Large intestine (tissue), 3 donors: Measurements from ENCODE around the gene ZNF692. TPM values are rescaled to one million over a fixed set of nuclear protein-coding genes. Genes with fewer than 3 reads are reported as not detected.

Experiments
- DNase-seq, 2 donors: peaks; one replicate each; pipeline versions ENCODE4 v3.0.0 to v3.0.0-alpha.2; 2013
- H3K27ac ChIP-seq: one replicate; pipeline ENCODE4 v1.5.1; 2013; ENCODE audit warnings: low read length
- H3K27me3 ChIP-seq: 2 replicates; pipeline ENCODE4 v1.6.1; 2013; ENCODE audit warnings: low read length; ENCODE audit not compliant: control insufficient read depth, insufficient read depth
- H3K36me3 ChIP-seq: 2 replicates; pipeline ENCODE4 v1.6.1; 2013; ENCODE audit warnings: low read length; ENCODE audit not compliant: control insufficient read depth, insufficient read depth
- H3K4me1 ChIP-seq: one replicate; pipeline ENCODE4 v1.6.1; 2013; ENCODE audit warnings: low read length; ENCODE audit not compliant: control insufficient read depth, insufficient read depth
- H3K4me3 ChIP-seq: one replicate; pipeline ENCODE4 v1.5.1; 2013; ENCODE audit warnings: low read length
- H3K9me3 ChIP-seq: one replicate; pipeline ENCODE4 v1.6.1; 2013; ENCODE audit warnings: mild to moderate bottlenecking, low read depth, low read length, moderate library complexity; ENCODE audit not compliant: control insufficient read depth
- WGBS: methylation state at CpG from one replicate; pipeline ENCODE4 v1.1.5; 2013; ENCODE audit warnings: low lambda C conversion rate; ENCODE audit not compliant: insufficient coverage; 5-methylcytosine and 5-hydroxymethylcytosine counted together
- polyA plus RNA-seq: library from polyadenylated mRNA; unstranded; fragments of 120-200 nt; gene quantifications from one replicate; pipeline ENCODE4 v1.2.1, GENCODE V29; 2013

Gene ZNF692
- polyA plus RNA-seq, 1 donor: 58.4 TPM

DNA sequence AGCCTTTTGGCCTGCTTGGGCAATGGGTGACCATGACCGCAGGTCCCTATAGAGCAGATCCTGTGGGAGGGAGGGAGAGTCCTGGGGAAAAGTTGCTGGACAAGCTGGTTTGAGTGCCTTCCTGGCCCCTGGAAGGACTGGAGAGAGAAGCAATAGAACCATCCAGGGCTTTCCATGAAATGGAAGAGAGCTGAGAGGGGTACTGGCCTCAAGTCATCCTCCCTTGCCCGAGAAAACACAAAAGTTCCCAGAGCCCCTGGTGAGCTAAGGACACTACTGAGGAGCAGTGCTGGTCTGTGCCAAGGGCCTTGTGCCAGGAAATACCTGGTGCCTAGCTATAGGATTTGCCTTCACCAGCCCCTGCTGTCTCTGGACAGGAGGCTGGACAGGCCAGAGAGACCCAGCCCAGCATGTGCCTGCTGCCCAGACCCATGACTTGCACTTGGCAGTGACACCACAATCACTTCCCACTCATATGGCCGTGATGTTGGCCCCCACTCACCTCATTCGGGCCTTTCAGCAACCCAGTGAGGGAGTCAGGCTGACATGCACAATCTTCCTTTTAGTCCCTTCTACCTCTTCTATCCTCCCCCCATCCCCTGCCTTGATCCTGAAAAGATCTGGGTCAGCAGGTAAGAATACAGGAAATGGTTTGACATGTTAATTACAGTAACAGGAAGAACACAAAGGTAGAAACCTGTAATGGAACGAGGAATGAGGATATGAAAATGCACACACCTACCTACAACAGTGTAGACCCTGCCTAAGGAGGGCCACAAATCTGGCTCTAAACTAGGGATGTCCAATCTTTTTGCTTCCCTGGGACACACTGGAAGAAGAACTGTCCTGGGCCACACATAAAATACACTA is 40.1 kb downstream of the ZNF692 start:
- DNase-seq: no peak
- 83% methylated on average over 1 of the region's 5 CpGs for WGBS
- no peak overlapping the region for H3K27ac ChIP-seq
- H3K4me1 ChIP-seq: peaks cover 2% of the 10 kb centered on the region
- H3K9me3 ChIP-seq: no peaks in the 10 kb centered on the region
- H3K4me3 ChIP-seq: no peak overlapping the region
- peaks cover 74% of the 10 kb centered on the region for H3K36me3 ChIP-seq
- H3K27me3 ChIP-seq: no peaks in the 10 kb centered on the region

DNA sequence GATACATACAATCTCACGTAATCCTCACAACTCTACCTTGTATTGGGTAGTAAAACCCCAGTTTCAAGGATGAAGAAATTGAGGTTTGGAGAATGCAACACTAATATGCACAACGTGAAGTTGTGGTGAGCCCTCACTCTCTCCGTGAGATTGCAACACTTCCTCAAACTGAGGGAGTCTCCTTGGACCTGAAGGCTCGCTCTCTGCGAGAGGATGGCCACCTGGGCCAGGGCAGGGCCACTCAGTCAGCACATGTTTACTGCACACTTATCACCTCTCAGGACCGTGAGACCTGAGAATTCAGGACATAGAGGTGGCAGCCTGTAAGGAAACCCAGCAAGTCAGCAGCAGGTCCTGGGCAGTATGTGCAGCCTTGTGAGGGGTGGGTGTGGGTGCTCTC is 41.8 kb downstream of the ZNF692 start:
- no peaks in the 10 kb centered on the region for H3K4me1 ChIP-seq
- H3K36me3 ChIP-seq: peaks cover 87% of the 10 kb centered on the region
- no peaks in the 10 kb centered on the region for H3K27me3 ChIP-seq
- no peak overlapping the region for H3K4me3 ChIP-seq
- H3K27ac ChIP-seq: no peak overlapping the region
- DNase-seq: no peak
- no peaks in the 10 kb centered on the region for H3K9me3 ChIP-seq
- WGBS: no CpG with 5 or more reads among the region's 6 CpGs

DNA sequence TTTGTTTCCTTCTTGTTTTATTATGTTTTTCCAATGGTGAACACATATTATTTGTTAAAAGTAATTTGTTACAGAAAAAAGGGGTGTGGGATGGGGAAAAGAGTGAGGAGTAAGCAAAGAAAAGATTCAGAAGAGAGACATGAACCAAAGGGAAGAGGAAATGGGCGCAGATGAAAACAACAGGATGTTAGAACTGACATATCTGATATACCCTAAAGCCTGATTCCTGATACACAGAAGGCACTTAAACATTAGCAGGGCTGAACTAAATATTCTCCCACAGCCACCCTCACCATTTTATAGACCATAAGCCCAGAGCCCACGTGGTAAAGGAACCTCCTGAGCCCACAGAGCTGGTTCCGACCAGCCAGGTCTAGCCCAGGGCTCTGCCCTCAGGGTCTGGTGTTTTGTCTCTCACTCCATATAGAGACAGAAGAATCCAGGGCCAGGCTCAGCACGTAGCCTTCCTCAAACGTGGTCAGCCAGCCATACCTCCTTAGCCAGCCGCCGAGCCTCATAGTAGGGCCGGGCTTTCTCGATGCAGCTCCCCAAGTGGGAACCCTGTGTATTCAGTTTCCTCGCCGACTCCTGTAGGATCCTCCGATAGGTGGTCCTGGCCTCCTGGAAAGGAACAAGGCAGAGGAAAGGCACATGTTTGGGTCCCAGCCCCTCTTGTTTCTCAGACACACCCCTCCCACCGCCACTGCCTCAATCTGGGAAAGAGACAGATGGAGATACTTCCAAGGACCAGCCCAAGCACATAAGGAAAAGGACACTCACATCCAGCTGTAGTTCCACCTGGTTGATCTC is 42.6 kb downstream of the ZNF692 start:
- Histone ChIP-seq H3K36me3 (peaks cover 87% of the 10 kb centered on the region), H3K27ac (no peak overlapping the region), H3K4me1 (no peaks in the 10 kb centered on the region), H3K9me3 (no peaks in the 10 kb centered on the region), H3K4me3 (no peak overlapping the region), H3K27me3 (no peaks in the 10 kb centered on the region)
- DNase-seq: no peak
- no CpG with 5 or more reads among the region's 13 CpGs for WGBS

DNA sequence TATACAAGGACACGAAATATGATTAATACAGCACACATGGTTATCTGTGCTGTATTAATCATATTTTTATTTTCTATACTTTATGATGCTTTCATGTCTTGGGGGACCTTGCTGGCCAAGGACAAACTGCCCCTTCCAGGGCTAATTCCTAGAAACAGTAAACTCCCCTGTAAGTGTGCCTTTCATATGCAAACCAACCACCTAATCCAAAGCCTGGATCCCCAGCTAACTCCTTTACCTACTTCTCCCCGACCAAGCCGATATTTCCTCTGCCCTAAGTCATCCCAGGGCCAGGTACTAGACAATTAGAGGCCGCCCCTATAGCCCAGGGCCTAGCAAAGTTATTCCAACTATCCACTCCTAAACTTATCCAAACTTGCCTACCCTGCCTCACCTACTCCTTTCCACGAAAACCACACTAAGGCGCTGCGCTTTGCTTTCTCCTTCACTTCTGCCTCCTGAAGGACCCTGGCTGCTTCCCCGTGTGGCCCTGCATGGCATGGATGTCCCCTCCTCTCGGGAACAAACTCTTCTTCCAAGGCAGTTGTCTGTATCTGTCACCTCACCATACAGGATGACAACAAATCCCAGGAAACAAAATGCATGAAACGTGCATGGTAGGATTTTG is 43.4 kb downstream of the ZNF692 start:
- Histone ChIP-seq H3K9me3 (no peaks in the 10 kb centered on the region), H3K27ac (no peak overlapping the region), H3K4me1 (no peaks in the 10 kb centered on the region), H3K4me3 (no peak overlapping the region), H3K36me3 (peaks cover 85% of the 10 kb centered on the region), H3K27me3 (no peaks in the 10 kb centered on the region)
- no peak for DNase-seq
- 100% methylated on average over 2 of the region's 10 CpGs for WGBS

DNA sequence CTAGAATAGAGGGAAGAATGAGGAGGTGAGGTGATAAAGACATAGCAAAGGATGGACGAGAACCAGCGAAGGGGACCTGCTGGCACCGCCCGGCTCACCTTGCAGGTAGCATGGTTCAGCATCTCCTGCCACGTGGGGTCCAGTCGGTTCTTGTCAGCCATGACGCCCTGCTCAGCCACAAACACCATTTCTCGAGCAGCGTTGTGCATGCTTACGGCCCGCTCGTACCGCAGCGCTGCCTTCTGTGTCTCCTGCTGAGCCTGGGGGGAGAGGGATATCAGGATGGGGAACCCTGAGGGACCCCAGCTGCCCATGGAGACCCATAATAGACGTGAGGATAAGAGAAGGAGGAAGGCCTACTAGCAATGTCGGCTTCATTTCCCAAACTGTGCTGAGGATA is 44.5 kb downstream of the ZNF692 start:
- Histone ChIP-seq H3K9me3 (no peaks in the 10 kb centered on the region), H3K27ac (no peak overlapping the region), H3K4me1 (no peaks in the 10 kb centered on the region), H3K27me3 (no peaks in the 10 kb centered on the region), H3K36me3 (peaks cover 76% of the 10 kb centered on the region), H3K4me3 (no peak overlapping the region)
- WGBS: no CpG with 5 or more reads among the region's 16 CpGs
- no peak for DNase-seq

DNA sequence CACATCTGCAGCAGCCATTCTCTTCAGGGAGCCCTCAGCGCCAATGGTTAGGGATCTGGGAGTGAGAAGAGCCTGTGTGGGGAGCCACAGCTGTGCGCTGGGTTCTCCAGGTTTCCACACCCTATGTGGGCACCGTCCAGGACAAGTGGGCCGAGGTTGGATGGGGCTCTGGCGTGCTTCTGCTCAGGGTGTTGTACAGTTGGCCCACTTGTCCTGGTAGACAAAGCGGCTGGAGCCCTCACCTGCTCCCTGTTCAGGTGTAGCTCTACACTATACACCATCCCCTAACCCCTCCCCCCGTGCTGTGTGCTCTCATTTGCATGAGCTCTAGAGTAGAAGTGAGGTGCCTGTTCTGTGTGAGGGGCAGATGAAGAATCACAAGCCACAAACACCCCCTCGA is 45.3 kb downstream of the ZNF692 start:
- no peak for DNase-seq
- Histone ChIP-seq H3K27ac (no peak overlapping the region), H3K4me1 (no peaks in the 10 kb centered on the region), H3K36me3 (peaks cover 68% of the 10 kb centered on the region), H3K27me3 (no peaks in the 10 kb centered on the region), H3K9me3 (no peaks in the 10 kb centered on the region), H3K4me3 (no peak overlapping the region)
- WGBS: no CpG with 5 or more reads among the region's 8 CpGs

DNA sequence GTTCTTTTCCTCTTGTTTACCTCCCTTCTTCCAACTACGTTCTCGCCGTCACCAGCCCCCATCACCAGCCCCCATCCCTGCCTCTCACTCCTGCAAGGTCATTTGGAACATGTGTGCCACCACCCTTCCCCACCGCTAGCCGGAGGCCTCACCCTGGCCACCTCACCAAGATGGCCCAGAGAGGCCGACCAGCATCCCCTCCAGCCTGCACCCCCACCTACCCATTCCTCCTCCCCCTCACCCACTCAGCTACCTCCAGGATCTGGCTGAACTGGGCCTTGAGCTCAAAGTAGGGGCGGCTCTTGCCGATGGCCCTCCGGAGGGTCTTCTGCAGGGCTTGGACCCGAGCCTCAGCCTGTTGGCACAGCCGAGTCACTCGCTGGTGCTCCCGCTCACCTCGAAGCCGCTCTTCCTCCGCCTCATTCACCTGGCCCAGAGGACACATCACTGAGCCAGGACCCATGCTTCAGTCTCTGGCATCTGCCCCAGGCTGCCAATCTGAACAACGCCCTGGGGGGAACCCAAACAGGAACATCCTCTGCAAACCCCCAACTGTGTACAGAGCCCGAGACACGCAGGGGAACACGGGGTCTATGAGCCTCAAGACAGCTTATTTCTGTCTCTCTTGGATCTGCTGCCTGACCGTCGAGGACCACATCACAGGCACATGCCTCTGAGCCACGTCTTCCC is 46.0 kb downstream of the ZNF692 start:
- Histone ChIP-seq H3K27me3 (no peaks in the 10 kb centered on the region), H3K9me3 (no peaks in the 10 kb centered on the region), H3K27ac (no peak overlapping the region), H3K4me1 (no peaks in the 10 kb centered on the region), H3K36me3 (peaks cover 64% of the 10 kb centered on the region), H3K4me3 (no peak overlapping the region)
- no peak for DNase-seq
- WGBS: no CpG with 5 or more reads among the region's 23 CpGs

DNA sequence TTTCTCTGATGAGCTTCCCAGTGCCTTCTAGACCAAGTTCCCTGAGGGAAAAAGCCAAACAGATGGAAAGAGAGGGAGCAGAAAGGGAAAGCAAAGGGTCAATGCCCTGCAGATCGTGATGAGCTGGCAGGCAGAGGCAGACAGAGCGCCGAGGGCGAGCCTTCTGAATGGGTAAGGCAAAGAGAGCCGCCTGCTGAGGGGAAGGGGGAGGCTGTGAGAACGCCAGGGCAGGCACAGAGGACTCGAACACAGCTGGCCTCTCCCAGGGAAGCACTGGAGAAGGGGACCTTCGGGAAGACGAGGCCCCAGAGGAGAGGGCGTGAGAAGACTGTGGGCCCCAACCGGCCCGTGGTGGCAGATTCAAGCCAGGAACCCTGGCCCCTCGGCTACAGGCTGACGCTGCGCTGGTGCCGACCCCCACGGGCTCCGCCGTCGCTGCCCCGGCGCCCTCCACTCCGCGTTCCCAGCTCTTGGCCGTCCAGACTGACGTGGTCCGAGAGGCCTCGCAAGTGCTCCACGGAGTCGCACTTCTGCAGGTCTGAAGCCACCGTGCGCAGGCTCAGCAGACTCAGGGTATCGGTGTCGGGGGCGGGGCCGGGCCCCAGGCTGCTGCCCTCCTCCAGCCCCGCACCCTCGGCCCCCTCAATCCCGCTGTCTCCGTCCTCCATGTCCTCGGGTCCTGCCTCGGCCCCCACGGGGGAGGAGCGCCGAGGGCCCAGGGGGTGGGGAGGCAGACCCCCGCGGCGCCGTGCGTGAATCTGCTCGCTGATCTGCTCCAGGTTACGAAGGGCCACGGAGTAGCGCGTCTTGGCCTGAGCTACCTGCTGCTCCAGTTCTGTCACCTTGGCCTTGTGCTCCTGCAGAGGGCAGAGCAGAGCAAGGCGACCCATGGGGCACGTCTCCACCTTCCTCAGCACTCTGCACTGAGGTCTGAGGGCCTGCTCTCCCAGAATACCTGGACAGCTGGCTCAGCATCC is 47.1 kb downstream of the ZNF692 start:
- Histone ChIP-seq H3K9me3 (no peaks in the 10 kb centered on the region), H3K36me3 (peaks cover 59% of the 10 kb centered on the region), H3K27ac (no peak overlapping the region), H3K27me3 (no peaks in the 10 kb centered on the region), H3K4me1 (peaks cover 7% of the 10 kb centered on the region), H3K4me3 (no peak overlapping the region)
- WGBS: no CpG with 5 or more reads among the region's 57 CpGs
- no peak for DNase-seq

DNA sequence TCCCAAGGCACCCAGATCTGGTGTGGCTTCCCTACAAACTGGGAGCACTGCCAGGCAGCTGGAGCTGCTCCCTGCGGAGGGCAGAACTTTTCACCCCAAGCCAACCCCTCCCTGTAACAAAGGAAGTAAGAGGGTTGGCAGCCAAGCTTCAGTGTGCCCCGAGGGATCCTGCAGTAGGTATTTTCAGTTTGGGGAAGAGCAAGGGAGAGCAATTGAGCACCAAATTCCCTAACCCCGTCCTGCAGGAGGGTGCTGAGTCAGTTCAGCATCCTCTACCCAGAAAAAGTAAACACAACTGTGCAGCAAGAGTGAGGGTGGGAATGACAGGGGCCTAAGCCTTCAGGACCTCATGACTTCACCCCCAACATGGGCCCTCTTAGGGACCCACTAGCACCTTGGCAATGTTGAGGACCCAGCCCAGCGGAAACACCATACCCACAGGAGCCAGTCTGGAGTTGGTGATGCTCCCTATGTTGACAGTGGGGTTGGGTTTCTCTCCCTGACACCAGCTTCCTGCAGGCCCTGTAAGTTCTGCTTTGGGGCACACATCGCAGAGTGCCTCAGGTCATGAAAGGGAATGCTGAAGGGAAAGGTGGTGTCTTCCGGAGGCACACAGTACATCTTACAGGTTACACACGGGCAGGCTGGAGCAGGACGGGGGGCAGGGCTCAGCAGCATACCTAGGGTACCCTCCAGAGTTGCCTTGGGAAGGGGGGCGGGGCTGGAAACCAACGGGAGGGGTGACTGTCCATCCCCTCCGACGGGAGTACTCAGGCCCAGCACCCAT is 48.0 kb downstream of the ZNF692 start:
- no peak for DNase-seq
- H3K27ac ChIP-seq: no peak overlapping the region
- no peaks in the 10 kb centered on the region for H3K9me3 ChIP-seq
- H3K4me1 ChIP-seq: peaks cover 16% of the 10 kb centered on the region
- peaks cover 50% of the 10 kb centered on the region for H3K36me3 ChIP-seq
- no peak overlapping the region for H3K4me3 ChIP-seq
- no CpG with 5 or more reads among the region's 12 CpGs for WGBS
- H3K27me3 ChIP-seq: no peaks in the 10 kb centered on the region
